Dendritic cell treated with granulocyte-macrophage colony-stimulating factor and Interleukin-4, amounts not matched to agents 40 ng/mL and 50 ng/mL, for 4 days (primary cell): ENCODE results near the gene CYP2E1.
A peak's percentile ranks its signal among the peaks of the same experiment; 100 is the strongest.
"Not testable (repeated sequence)": the region's sequence is repeated elsewhere in the genome, so short reads cannot be mapped to it uniquely, and the experiment has no call there.

Experiments
- H3K27ac Mint-ChIP-seq: one replicate; pipeline ENCODE4 v1.8.0; 2022; ENCODE audit warnings: mild to moderate bottlenecking, mixed read lengths
- H3K27me3 Mint-ChIP-seq: one replicate; pipeline ENCODE4 v1.8.0; 2022; ENCODE audit warnings: mild to moderate bottlenecking, mixed read lengths
- H3K36me3 Mint-ChIP-seq: one replicate; pipeline ENCODE4 v1.8.0; 2022; ENCODE audit warnings: low read depth, mixed read lengths
- H3K4me1 Mint-ChIP-seq: one replicate; pipeline ENCODE4 v1.8.0; 2022; ENCODE audit warnings: low read depth, mixed read lengths
- H3K4me3 Mint-ChIP-seq: one replicate; pipeline ENCODE4 v1.8.0; 2022; ENCODE audit warnings: mild to moderate bottlenecking, moderate library complexity, mixed read lengths
- H3K9me3 Mint-ChIP-seq: one replicate; pipeline ENCODE4 v1.8.0; 2022; ENCODE audit warnings: mixed read lengths
- intact Hi-C: fragments of 100-400 bp; cut with micrococcal nuclease; formaldehyde crosslinking; loops from one replicate; pipeline ENCODE4 v1.15.0; 2022

CYP2E1 gene

DNA sequence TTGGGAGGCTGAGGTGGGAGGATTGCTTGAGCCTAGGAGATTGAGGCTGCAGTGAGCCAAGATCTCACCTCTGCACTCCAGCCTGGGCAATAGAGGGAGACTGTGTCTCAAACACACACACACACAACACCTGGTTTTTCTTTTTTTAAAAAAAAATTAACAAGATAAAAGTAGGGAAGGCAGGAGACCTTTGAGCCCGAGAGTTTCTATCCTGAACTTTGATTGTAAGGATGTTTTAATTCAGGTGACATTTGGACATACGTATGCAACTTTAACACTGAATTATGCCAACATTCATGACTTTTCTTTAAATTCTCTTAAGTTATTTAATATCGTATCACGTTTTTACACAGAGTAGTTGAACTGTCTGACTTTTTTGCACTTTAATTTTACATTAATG, 11.7 kb upstream of the CYP2E1 start:
- peaks cover 44% of the 10 kb centered on the region for H3K27me3 Mint-ChIP-seq
- no peaks in the 10 kb centered on the region for H3K4me1 Mint-ChIP-seq
- no peak overlapping the region for H3K27ac Mint-ChIP-seq
- H3K9me3 Mint-ChIP-seq = no peaks in the 10 kb centered on the region
- H3K36me3 Mint-ChIP-seq = no peaks in the 10 kb centered on the region
- intact Hi-C loops = loop anchor here (5.0 kb wide), 1 partner anchor 188 kb away; no protein-coding TSS in a partner anchor
- no peak overlapping the region for H3K4me3 Mint-ChIP-seq

DNA sequence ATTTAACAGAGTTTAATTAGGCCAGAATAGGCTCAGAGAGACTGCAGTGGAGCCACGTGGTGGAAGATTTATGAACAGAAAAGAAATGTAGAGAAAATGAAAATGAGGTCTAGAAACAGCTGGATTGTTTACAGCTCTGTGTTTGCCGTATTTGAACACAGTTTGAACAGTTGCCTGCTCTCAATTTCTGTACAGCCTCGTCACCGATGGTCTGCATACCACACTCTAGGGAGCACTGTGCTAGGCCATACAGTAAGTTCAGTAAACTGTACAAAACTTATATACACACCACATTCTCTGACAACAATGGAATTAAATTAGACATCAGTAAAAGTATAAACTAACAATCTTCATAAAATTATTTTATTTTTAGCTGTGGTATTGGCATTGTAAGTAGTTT, 11.1 kb upstream of the CYP2E1 start:
- intact Hi-C loops = loop anchor here (5.0 kb wide), 1 partner anchor 189 kb away; no protein-coding TSS in a partner anchor
- H3K4me1 Mint-ChIP-seq = no peaks in the 10 kb centered on the region
- no peak overlapping the region for H3K4me3 Mint-ChIP-seq
- H3K27ac Mint-ChIP-seq = no peak overlapping the region
- no peaks in the 10 kb centered on the region for H3K36me3 Mint-ChIP-seq
- H3K27me3 Mint-ChIP-seq = peaks cover 45% of the 10 kb centered on the region
- no peaks in the 10 kb centered on the region for H3K9me3 Mint-ChIP-seq

DNA sequence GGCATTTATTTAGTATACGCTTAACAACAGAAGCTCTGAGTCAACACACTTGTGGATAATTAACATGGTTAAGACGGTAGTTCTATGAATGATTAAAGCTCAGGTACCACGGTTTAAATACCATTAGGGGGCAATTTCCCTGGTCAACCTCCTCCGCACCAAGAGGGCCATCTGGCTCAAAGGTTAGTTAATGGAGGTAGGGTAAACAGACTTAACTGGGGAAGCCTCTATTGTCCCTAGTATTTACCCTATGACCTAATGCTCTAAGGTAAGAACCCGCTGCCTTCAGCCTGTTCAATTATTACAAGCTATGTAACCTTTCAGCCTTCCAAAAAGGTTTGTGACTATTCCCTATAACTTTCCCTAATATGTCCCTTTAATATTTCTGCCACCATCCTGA, 8.6 kb upstream of the CYP2E1 start:
- H3K4me1 Mint-ChIP-seq, H3K27ac Mint-ChIP-seq, H3K4me3 Mint-ChIP-seq, H3K36me3 Mint-ChIP-seq, H3K9me3 Mint-ChIP-seq: not testable (repeated sequence)
- peaks cover 49% of the 10 kb centered on the region for H3K27me3 Mint-ChIP-seq
- intact Hi-C loops = loop anchor here (5.0 kb wide), 1 partner anchor 191 kb away; no protein-coding TSS in a partner anchor

DNA sequence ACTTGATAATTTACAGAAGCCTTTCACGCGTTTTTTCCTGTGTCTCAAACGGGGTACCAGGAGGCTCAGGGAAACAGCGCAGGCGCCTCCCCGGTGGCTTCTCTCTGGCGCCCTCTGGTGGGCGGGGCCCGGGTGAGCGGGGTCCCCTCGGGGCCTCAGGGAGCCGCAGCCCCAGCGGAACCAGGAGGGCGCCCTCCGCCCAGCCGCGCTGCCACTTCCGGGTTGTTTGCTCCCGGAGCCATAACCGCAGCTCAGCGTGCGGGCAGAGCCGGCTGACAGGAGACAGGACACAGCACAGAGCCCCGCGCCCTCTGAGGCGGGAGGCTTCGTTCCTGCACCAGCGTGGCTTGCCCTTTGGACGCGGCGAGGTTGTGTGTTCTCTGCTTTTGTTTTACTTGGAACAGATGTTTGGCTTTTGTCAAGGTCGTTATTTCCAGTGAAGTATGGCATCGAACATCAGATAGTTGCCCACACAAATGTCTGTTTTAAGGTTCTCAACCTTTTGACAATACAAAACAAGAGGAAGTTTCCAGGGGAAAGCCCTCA, 6.9 kb upstream of the CYP2E1 start:
- Mint-ChIP-seq H3K9me3 (peaks cover 13% of the 10 kb centered on the region), H3K27me3 (peaks cover 47% of the 10 kb centered on the region), H3K27ac (peak overlapping the region; percentile 55), H3K4me1 (no peaks in the 10 kb centered on the region), H3K4me3 (peak overlapping the region; percentile 65), H3K36me3 (no peaks in the 10 kb centered on the region)
- intact Hi-C loops = no loop called here

DNA sequence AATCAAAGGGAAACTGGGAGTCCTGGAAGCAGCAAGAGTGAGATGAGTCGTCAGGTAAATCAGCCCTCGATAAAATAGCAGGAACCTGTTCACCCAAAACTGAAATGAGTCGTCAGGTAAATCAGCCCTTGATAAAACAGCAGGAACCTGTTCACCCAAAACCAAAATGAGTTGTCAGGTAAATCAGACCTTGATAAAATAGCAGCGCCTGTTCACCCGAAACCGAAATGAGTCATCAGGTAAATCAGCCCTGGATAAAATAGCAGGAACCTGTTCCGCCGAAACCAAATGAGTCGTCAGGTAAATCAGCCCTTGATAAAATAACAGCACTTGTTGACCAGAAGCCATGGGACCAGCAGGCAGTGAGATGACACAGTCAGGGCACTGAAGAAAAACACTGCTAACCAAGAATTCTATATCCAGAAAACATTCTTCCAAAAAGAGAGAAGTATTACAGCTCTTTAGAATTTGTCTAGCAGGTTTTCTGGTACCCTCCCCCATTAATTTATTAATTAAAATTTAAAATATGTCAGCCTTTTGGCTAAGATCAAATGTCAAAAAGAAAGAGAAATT, 3.4 kb upstream of the CYP2E1 start:
- Mint-ChIP-seq H3K9me3 (peaks cover 13% of the 10 kb centered on the region), H3K4me1 (peaks cover 6% of the 10 kb centered on the region), H3K27ac (no peak overlapping the region), H3K4me3 (no peak overlapping the region), H3K27me3 (peaks cover 64% of the 10 kb centered on the region), H3K36me3 (no peaks in the 10 kb centered on the region)
- intact Hi-C loops = no loop called here

DNA sequence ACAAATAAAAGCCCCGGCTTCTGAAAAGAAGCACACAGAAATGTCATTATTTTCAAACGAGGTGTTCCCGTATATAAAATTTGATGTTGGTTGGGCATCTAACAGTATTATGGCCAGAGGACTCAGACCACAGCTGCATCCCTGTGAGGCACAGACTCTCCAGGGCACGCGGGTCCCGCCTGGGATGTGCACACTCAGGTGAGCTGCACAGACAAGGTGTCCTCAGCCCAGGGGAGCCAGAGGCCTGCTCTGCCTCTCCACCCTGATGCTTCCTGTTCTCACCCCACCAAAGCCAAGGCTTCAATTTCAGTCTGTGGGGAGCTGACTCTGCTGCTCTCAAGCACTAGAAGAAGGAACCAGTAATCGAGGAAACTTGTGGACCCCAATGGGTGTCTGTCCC, 1.7 kb upstream of the CYP2E1 start:
- Mint-ChIP-seq H3K27me3 (peaks cover 74% of the 10 kb centered on the region), H3K27ac (no peak overlapping the region), H3K4me3 (no peak overlapping the region), H3K36me3 (no peaks in the 10 kb centered on the region), H3K4me1 (peaks cover 23% of the 10 kb centered on the region), H3K9me3 (peaks cover 13% of the 10 kb centered on the region)
- intact Hi-C loops = no loop called here

DNA sequence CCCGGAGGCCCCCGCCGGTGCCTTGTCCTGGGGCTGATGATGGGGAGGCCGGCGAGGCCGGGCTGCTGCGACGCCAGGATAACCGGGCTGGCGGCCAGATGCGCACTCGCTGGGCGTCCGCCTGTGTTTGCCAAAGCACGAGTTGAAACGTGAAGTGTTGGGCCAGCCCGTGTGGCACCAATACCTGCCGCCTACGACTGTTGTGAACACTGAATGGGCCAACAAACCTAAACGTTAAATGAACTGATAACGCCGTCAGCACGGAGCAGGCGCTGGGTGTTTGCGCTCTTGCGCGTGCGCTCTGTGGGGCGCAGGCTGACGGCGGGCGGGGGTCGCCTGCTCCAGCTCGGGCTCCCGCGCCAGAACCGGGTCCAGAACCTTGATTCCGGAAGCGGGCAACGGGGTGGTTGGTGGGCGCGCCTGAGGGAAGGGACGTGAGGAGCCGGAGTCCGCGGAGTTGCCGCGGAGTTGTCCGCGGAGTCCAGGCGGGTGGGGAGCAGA, 658 bp downstream of the CYP2E1 start:
- peaks cover 11% of the 10 kb centered on the region for H3K9me3 Mint-ChIP-seq
- no peak overlapping the region for H3K4me3 Mint-ChIP-seq
- H3K36me3 Mint-ChIP-seq = no peaks in the 10 kb centered on the region
- no peak overlapping the region for H3K27ac Mint-ChIP-seq
- peaks cover 30% of the 10 kb centered on the region for H3K4me1 Mint-ChIP-seq
- intact Hi-C loops = no loop called here
- H3K27me3 Mint-ChIP-seq = peaks cover 71% of the 10 kb centered on the region

DNA sequence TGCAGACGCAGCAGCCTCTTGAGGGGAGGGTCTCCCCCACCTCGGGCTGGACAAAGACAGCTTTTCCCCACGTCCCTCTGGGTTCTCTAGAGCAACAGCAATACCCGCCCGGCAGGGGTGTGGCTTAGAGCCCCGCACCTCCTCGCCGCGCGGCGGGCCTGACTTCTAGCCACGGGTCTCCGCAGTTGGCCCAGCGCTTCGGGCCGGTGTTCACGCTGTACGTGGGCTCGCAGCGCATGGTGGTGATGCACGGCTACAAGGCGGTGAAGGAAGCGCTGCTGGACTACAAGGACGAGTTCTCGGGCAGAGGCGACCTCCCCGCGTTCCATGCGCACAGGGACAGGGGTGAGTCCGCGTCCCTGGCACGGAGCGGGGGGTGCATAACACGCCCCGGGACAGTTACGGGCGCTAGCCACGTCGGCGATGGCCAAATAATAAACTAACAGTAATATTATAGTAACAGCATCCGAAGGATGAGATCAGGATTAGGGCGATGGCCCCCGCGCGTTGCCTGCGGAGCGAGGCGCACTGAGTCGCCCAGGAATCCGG, 1.2 kb downstream of the CYP2E1 start:
- no peak overlapping the region for H3K27ac Mint-ChIP-seq
- intact Hi-C loops = no loop called here
- peaks cover 72% of the 10 kb centered on the region for H3K27me3 Mint-ChIP-seq
- peaks cover 5% of the 10 kb centered on the region for H3K9me3 Mint-ChIP-seq
- H3K4me1 Mint-ChIP-seq = peaks cover 30% of the 10 kb centered on the region
- no peak overlapping the region for H3K4me3 Mint-ChIP-seq
- no peaks in the 10 kb centered on the region for H3K36me3 Mint-ChIP-seq

DNA sequence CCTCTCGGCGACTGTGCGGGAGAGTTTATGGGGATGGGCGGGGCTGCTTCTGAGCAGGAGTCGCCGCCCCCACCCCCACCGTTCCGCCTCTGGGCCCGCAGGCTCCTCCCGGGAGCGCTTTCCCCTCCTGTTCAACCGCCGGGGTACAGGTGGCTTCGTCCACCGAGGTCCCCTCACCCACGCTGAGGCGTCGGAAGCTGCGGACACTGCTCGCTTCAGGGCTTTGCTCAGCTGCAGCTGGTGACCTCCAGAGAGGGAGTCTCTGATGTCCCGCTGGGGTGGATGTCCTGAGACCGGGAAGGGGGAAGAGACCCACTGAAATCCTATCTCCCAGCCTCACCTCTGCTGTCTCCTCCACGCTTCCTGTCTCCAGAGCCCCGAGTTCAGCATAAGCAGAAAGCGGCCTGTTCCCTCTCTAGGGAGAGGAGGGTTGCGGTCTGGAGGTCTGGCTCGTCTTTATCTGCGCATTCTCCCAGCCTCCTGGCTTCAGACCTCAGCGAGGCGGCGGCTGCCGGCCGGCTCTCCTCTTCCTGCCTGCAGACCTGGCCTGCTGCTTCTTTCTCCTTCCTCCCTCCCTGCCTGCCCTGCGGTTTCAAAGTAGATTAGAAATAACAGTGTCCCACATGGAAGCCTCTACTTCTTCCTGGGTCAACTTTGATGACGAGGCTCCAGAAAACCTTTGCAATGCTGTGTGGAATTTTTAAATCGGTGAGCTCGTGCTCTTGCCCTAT, 1.8 kb downstream of the CYP2E1 start:
- Mint-ChIP-seq H3K4me3 (peak overlapping the region; percentile 2), H3K36me3 (no peaks in the 10 kb centered on the region), H3K4me1 (peaks cover 30% of the 10 kb centered on the region), H3K9me3 (no peaks in the 10 kb centered on the region), H3K27me3 (peaks cover 73% of the 10 kb centered on the region), H3K27ac (no peak overlapping the region)
- intact Hi-C loops = no loop called here

DNA sequence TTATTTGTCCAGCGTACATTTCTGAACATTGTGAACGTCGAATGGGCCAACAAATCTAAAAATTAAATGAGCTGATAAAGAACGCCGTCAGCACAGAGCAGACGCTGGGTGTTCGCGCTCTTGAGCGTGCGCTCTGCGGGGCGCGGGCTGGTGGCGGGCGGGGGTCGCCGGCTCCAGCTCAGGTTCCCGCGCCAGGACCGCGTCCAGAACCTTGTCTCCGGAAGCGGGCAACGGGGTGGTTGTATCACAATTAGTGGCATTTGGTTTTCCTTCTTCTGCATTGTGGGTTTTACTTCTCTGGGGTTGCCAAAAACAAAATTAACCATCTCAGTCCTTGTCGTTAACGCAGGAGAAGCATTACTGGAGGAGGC, 2.4 kb downstream of the CYP2E1 start:
- Mint-ChIP-seq H3K36me3 (no peaks in the 10 kb centered on the region), H3K27me3 (peaks cover 78% of the 10 kb centered on the region), H3K4me3 (no peak overlapping the region), H3K4me1 (peaks cover 30% of the 10 kb centered on the region), H3K27ac (no peak overlapping the region), H3K9me3 (no peaks in the 10 kb centered on the region)
- intact Hi-C loops = no loop called here

DNA sequence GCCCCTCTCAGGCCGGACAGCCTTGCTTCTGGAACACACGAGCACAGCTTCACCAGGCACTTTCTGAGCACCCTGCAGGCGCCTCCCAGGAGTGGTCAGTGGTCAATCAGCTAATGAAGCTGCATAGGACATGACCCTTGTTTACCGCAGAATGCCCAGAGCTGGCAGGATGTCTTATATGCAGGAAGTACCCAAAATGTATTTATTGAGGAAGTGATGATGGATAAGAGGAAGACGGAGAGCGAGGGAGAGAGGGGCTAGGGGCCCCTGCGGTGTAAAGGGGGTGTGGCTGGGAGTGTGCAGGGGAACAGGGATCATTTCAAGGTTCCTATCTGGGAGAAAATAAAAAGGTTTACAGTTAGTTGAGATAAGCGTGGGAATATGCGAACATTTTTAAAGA, 3.3 kb downstream of the CYP2E1 start:
- Mint-ChIP-seq H3K4me3 (no peak overlapping the region), H3K9me3 (no peaks in the 10 kb centered on the region), H3K4me1 (peaks cover 30% of the 10 kb centered on the region), H3K27me3 (peaks cover 73% of the 10 kb centered on the region), H3K27ac (no peak overlapping the region), H3K36me3 (no peaks in the 10 kb centered on the region)
- intact Hi-C loops = no loop called here

DNA sequence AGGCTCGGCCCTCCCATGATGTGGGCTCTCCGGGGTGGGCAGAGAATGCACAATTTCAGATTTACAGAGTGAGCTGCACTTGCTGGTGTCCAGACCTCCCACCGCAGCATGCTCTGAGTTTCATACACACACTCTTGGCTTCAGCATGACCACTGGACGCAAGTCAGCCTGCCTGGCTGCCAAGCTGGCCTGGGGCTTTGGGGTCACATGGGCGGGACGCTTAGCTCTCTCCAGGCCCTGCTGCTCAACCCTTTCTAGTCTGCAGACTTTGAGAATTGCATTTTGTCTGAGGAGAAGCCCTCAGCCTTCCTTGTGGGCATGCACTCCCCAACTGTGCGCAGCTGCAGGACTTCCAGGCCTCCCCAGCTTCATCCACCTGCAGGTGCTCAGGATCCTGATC, 5.7 kb downstream of the CYP2E1 start:
- intact Hi-C loops = no loop called here
- no peak overlapping the region for H3K27ac Mint-ChIP-seq
- H3K36me3 Mint-ChIP-seq = no peaks in the 10 kb centered on the region
- H3K9me3 Mint-ChIP-seq = no peaks in the 10 kb centered on the region
- H3K27me3 Mint-ChIP-seq = peaks cover 57% of the 10 kb centered on the region
- H3K4me1 Mint-ChIP-seq = peaks cover 30% of the 10 kb centered on the region
- no peak overlapping the region for H3K4me3 Mint-ChIP-seq

DNA sequence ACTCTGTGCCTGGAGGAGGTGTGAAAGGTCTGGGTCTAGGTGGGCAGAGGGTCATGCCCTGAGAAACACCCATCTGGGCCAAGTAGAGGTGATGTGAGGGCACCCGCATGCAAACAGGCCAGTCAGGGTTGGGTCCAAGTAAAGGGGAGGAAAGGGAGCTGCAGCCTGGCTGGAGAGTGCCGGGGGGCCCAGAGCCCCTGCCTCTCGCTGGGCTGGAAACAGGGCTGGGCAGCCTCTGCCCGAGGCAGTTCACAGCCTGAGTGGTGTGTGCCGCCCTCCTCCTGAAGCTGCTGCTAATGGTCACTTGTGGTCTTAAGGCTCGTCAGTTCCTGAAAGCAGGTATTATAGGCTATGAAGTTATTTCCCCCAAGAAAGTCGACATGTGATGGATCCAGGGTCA, 7.3 kb downstream of the CYP2E1 start:
- Mint-ChIP-seq H3K4me3 (no peak overlapping the region), H3K27me3 (peaks cover 41% of the 10 kb centered on the region), H3K9me3 (no peaks in the 10 kb centered on the region), H3K36me3 (no peaks in the 10 kb centered on the region), H3K4me1 (peaks cover 17% of the 10 kb centered on the region), H3K27ac (no peak overlapping the region)
- intact Hi-C loops = no loop called here

DNA sequence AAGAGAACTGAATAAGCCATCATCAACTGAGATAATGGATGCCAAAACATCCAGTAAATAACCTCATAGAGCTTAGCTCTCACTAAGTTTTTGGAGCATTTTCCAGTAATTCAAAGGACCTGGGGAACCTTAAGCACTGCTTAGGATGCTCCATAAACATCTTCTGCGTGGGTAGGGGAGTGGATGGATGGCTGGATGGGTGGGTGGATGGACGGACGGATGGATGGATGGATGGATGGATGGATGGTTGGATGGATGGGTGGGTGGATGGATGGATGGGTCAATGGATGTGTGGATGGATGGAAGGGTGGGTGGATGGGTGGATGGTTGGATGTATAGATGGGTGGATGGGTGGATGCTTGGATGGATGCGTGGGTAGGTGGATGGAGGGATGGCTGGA, 9.0 kb downstream of the CYP2E1 start:
- H3K27me3 Mint-ChIP-seq = peaks cover 25% of the 10 kb centered on the region
- H3K4me3 Mint-ChIP-seq = no peak overlapping the region
- intact Hi-C loops = no loop called here
- no peaks in the 10 kb centered on the region for H3K9me3 Mint-ChIP-seq
- H3K27ac Mint-ChIP-seq = no peak overlapping the region
- H3K4me1 Mint-ChIP-seq = no peaks in the 10 kb centered on the region
- no peaks in the 10 kb centered on the region for H3K36me3 Mint-ChIP-seq
